Glomerular visceral epithelial cell (primary cell): ENCODE results near the gene UBE2V1.
A peak's percentile ranks its signal among the peaks of the same experiment; 100 is the strongest.

Experiments
- DNase-seq: peaks from one replicate; pipeline ENCODE4 v3.0.0-alpha.2; 2016; ENCODE audit errors: extremely low spot score

Gene UBE2V1

GRCh38 chr20:50043573-50044352 lies 69.2 kb downstream of the UBE2V1 start:
- DNase-seq, result no peak

- no peak for DNase-seq
Observed at GRCh38 chr20:50042370-50043313, 70.3 kb downstream of the UBE2V1 start.

DNA sequence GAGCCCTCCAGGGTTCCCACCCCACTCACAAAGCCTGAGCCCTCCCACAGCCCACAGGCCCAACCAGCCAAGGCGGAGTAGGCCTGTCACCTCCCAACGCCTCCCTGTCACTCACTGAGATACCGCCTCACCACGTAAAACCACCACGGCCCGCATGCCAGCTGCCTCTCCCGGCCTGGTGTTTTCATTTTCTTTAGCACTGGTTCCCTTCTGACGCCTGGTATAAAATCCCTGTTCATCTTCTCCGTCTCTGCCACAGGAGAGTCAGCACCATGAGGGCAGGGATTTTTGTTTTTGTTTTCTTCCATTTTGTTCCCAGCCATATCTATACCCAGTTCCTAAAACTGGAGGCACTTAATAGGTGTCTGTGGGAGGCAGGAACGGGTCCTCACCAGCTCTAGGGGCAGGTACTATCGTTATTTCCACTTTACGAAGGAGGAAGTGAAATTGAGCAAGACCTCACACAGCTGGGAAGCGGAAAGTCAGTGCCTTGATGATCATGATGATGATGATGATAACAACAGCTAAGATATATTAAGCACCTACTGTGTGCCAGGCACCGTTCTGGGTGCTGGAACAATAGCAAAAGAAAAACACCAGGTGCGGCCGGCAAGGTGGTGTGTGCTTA lies 71.6 kb downstream of the UBE2V1 start:
- no peak for DNase-seq

DNA sequence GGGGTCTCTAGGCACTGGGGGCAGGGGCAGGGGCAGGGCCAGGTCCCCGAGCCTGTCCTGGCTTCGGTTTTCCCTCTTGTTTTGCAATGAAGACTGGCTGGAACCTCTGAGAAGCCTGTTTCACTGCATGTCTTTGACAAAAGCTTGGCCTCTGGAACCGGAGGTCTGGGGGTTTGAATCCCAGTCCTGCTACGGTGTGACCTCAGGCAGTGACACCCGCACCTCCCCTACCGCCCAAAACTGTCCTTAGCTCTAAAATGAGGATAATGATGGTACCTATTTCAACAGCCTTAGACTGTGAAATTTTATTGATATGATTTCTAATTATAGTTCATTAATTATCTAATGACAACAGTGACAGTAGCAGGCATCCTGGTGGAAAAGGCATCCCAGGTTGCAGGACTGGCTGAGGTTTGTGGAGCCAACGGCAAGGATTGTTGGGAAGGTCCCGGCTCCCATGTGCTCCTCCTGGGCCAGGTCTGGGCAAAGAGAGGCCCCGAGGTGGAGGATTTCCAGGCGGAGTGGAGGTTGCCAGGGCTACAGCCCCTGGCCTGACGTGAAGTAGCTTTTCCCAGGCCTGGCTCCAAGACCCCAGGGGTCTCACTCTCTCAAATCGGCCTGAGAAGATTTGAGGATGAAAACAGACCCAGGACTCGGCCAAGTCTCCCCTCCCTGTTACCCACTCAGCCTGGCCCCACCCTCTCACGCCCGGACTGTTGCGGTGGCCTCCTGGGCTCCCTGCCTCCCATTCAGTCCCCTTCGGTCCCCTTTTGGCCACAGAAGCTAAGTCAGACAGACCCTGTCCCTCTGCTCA lies 72.3 kb downstream of the UBE2V1 start:
- no peak for DNase-seq

DNA sequence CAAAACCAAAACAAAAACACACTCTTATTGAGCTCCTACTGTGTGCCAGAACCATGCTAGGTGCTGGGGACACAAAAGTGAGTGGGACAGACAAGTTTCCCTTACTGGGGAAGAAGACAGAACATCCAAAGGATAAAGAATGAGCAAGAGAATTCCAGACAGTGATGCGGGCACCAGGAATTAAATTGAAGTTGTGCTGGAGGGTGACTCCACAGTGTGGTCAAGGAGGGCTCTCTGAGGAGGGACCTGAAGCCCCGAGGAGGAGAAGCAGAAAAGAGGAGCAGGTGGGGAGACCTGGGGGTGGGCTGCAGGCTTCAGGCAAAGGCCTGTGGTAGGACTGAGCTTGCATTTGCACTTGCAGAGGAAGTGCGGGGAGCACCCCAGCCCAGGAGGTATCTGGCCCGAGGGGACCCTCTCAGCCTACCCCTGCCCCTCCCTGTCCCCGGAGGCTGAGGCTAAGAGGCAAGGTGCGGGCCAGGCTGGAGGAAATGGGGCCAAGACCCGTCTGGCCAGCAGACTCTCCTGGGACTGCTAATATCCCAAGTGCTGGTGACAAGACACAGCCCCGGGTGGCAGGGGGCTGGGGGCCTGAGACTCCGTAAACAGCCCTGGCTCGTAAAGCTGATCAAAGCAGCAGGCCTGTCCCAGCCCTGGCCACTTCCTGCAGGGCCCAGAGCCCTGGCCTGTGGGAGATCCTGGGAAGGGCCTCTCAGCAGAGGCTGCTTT lies 73.1 kb downstream of the UBE2V1 start:
- no peak for DNase-seq

DNA sequence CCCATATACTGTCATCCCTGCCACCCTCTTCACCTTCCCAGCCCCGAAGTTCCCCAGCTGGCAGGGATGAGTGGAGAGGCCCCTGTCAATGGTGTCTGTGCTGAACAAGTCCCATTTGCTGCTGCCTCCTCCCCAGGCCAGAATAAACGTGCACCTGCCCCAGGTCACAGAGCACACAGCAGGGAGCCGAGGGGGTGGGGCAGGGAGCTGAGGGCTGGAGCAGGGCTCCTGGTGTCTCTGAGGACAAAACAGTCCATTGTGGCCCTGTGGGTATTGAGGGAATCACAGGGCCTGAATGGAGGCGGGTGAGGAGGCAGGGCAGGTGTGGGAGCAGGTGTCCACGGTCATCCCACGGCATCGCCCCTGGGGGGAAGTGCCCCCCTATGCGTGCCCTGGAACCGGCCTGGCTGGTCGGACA lies 74.4 kb downstream of the UBE2V1 start:
- DNase-seq, result no peak

DNA sequence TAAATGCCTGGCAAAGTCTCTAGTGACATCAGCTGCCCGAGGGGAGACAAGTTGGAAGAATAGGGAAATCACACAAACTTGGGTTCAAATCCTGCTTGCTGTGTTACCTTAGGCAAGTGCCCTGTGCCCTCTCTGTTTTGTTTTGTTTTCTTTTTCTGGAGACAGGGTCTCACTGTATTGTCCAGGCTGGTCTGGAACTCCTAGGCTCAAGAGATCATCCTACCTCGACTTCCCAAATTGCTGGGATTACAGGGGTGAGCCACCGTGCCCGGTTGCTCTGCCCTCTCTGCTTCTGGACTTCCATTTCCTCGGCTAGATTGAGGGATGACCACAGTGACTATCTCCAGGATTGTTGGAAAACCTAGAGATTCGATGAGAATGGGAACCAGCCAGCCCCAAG lies 74.8 kb downstream of the UBE2V1 start:
- DNase-seq, result no peak

DNA sequence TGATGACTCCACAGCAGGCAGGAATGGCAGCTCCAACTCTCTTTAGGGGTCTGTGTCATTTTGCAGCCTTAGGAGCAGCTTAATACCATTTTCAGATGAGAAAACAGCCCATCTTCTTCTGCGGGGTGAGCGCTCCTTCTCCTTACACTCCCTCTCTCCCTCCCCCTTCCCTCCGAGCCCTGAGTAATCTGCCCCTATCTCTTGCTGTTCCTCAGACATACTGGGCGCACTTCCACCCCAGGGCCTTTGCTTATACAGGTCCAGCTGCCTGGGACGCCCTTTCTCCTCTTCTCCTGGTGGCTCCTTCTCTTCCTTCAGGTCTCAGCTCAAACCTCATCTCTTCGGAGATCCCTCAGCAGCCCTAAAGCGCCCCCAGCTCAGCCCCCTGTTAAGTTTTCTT lies 75.4 kb downstream of the UBE2V1 start:
- no peak for DNase-seq

DNA sequence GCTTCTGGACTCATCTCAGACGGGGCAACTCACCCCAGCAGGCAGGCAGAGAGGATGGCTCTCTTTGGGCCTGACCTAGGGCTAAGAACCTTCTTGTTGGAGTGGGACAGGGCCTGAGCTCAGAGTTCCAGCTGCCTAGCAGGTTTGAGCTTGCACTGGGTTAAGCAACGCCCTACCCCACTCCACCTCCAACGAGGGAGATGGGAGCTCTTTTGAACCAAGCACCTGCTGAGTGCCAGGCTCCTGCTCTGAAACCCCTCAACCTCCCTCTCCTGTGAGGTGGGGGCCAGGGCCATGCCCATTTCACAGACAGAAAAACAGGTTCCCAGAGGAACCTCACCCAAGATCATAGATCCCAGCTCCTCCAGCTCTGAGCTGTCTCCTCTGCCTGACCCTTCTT lies 75.8 kb downstream of the UBE2V1 start:
- DNase-seq, result no peak

GRCh38 chr20:50036703-50037102 lies 76.2 kb downstream of the UBE2V1 start:
- DNase-seq, result no peak

DNA sequence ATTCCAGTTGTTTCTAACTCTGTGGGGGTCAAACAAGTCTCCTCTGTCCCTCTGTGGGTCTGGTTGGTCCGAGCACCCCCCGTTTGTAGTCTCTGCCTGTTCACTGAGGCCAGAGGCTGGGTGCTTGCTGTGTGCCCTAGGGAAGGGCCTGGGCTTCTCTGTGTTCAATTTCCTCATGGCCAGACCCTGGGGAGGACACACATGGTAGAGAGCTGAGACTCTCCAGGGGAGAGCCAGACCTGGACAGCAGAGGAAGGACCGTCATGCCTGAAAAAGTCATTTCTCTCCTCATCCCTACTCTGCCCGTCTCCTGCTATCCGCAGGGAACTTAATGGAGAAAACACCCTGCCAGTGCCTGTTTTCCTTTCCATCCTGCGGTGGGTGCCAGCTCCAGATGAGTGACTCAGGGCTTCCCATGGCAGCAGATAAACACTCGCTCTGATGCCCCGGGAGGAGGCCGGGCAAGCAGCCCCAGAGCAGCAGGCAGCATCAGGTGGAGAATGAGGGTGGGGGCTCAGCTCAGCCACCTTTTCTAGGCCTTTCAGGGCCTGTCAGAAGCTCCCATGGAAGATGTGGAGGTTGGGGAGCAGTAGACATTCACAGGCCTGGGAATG lies 78.3 kb downstream of the UBE2V1 start:
- DNase-seq, result peak; percentile 96

DNA sequence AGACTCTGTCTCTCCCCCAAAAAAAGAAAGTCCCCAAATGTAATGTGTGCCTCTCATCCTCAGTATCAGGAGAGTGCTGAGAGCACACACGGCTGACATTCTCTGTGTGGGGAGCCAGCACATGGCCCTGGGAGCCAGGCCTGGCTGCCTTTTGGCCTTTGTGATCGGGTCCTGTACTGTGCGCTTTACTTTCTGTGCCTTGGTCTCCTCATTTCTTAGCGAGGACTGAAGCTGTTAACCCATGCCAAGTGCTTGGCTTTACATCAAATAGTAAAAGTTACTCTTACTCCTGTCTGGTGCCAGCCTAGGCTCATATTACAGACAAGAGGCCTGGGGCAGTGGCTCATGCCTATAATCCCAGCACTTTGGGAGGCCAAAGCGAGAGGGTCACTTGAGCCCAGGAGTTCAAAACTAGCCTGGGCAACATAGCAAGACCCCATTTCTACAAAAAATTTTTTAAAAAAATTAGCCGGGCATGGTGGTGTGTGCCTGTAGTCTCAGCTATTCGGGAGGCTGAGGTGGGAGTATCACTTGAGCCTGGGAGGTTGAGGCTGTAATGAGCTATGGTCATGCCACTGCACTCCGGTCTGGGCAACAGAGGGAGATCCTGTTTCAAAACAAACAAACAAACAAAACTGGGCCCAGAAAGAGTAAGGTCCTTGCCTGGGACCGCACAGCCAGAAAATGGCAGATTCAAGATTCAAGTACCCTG lies 79.8 kb downstream of the UBE2V1 start:
- no peak for DNase-seq
